Activated T-cell treated with anti-CD3 and anti-CD28 coated beads, Interleukin-2, amount 50 U/mL, for 48 hours (primary cell): ENCODE results near the gene ZBTB5.
"Not testable (repeated sequence)": the region's sequence is repeated elsewhere in the genome, so short reads cannot be mapped to it uniquely, and the experiment has no call there.

Experiments
- DNase-seq, 2 experiments: peaks; one replicate each; pipeline ENCODE4 v3.0.0-alpha.2; 2020

The ZBTB5 gene

DNA sequence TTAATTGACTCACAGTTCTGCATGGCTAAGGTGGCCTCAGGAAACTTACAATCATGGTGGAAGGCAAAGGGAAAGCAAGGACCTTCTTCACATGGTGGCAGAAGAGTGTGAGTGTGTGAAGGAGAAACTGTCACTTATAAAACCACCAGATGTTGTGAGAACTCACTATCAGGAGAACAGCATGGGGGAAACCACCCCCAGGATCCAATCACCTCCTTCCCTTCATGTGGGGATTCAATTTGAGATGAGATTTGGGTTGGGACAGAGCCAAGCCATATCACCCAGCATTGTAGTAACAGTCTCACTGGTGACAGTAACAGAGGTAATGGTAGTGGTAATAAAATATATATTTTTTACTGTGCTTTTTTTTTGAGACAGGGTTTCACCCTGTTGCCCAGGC lies 18.1 kb downstream of the ZBTB5 start:
- DNase-seq = no peak

DNA sequence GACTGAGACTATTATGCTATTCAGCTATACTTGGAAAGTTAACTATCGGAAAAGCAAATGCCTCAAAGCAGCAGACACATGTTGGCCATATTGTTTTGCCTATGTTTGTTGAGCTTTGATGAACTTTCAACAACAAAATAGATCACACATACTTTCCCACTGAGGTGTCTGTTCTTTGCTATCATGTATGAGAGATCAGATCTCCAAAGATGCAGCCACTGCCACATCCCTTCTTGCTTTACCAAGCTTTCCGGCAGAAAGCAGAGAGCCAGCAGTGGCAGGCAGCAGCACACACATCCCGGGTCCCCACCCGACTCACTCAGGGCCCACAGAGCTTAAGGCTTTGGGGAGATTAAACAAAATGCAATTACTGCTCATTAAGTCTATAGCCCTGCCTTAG lies 18.8 kb downstream of the ZBTB5 start:
- no peak for DNase-seq

DNA sequence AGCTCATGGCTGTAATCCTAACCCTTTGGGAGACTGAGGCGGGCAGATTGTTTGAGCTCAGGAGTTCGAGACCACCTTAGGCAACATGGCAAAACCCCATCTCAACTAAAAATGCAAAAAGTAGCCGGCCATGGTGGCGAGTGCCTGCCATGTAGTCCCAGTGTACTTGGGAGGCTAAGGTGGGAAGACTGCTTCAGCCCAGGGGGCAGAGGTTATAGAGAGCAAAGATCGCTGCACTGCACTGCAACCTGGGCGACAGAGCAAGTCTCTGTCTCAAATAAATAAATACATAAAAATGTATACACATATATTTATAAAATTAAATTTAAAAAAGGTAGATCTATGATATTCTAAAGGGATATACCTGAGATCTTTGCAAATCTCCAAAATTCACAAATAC lies 19.4 kb downstream of the ZBTB5 start:
- no peak for DNase-seq

DNA sequence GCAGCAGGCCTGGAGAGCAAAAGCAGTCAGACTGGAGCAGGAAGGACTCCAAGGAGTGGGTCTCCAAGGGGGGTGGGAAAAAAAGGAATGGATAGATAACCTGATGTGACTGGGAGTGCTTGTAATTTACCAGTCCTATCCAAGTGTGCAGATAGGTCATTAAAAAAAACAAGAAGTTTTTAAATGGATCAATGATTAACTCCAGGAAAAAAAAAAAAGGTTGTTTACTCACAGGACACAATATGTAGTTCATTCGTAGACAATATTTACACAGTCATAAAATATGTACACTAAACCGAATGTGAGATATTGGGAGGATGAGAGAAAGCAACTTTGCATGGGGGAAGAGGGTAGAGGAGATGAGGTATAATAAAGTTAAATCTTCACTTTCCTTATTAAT lies 20.4 kb downstream of the ZBTB5 start:
- DNase-seq = no peak

DNA sequence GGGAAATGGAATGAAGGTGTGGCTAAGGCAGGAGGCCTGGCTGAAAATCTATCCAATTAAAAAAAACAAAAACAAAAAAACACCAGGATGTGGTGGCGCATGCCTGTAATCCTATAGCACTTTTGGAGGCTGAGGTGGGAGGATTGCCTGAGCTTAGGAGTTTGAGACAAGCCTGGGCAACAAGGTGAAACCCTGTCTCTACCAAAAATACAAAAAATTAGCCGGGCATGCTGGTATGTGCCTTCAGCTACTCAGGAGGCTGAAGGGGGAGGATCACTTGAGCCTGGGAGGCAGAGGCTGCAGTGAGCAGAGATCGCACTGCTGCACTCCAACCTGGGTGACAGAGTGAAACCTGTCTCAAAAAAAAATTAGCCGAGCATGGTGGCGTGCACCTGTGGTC lies 21.7 kb downstream of the ZBTB5 start:
- no peak for DNase-seq

DNA sequence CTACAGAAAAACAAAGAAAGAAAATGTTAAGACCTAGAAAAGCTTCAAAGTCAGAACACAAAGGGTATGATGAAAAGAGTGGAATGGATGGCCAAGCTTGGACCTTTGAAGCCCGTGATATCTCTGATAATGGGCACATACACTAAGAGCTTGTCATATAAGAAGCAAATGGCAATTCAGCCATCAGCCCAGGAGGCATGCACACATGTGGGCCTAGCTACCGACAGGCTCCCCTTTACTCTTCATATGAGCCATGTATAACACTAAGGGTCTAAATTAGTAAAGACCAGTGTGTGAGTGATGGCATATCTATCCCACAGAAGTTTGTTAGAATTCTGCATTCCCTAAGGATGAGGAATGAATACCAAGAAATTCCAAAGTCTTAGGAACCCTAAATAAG lies 22.7 kb downstream of the ZBTB5 start:
- no peak for DNase-seq

DNA sequence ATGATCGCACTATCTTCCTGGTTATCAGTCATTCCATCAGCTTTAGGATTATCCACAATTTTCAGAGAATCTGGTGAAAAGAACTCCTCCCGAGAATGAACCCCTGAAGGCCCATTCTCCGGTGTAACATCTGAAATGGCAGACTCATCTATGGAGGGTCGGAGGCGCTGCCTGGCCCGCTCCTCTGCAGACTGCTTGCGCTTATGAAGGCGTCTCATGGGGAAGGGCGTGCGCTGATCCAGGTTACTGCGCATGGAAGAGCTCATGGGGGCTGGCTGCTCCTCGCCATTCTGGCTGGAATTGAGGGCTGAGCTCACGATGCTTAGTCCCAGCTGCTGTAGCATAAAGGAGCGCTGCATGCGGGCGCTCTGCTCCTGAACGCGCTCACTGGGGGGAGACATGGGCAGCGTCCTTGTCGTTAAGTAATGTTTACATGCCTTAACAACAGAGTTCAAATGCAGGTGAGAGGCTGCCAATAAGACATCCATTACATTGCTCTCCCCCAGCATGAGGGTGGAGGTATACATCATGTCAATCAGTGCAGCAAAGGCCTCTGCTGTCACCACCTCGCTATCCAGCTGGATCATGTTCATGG lies 23.4 kb downstream of the ZBTB5 start:
- DNase-seq = no peak

DNA sequence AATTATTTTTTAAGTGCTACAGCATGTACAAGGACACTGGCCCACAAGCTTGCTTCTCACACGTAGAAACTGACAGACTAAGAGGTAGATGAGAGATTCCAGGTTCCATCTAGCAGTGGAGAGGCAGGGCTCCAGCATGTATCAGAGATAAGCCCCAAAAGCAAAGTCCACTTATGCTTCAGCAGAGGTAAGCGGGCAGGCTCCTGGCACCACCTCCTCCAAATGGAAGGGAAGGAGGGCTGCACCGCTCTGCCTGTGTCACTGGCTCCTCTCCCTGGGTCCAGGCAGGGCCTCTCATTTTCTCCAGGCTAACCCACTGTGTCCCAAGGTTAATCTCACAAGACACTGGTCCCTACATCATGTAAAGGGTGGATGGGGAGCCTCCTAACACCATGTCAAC lies 26.9 kb downstream of the ZBTB5 start:
- no peak for DNase-seq

DNA sequence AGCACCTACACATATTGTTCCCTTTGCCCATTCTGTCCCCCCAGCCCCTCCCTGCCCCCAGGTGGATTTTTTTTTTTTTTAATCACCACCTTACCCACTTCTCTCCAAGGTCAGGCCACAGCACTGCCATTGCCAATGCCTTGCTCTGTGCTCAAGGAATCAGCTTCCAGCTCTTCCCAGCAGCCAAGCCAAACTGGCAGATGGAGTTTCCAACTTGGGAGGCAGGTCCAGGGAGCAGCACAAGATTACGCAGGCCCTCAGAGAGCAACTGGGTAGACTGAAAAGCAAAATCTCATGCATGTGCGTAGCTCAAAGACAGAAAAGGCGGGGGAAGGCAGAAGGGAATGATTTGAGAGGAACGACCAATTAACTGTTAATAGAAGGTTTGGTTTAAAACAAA lies 27.6 kb downstream of the ZBTB5 start:
- no peak for DNase-seq

DNA sequence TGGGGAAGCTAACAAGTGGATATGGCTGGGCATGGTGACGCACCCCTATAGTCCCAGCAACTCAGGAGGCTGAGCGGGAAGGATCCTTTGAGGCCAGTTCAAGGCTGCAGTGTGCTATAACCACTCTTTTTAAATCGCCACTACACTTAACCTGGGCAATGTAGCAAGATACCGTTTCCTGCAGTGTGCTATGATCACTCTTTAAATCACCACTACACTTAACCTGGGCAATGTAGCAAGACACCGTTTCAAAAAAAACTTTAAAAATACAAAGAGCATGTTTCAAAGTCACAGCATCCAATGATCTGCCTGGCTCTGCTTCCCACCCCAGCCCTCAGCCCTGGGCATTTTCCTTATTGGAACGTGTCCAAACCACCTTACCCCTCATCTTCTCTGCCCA lies 28.2 kb downstream of the ZBTB5 start:
- no peak for DNase-seq

DNA sequence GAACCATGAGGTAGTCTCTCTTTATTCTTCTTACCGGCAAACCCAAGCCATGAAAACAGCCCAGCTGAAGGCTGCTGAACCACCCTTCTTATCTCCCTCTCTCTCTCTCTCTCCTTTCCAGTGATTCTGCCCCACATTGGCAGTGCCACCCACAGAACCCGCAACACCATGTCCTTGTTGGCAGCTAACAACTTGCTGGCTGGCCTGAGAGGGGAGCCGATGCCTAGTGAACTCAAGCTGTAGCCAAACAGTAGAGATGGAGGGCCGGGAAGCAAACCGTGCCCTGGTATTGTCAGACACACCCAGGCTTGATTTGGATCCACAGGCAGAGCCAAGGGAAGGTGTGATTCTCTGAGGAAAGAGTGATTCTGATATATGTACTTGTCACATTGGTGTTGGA lies 28.7 kb downstream of the ZBTB5 start:
- DNase-seq = no peak

DNA sequence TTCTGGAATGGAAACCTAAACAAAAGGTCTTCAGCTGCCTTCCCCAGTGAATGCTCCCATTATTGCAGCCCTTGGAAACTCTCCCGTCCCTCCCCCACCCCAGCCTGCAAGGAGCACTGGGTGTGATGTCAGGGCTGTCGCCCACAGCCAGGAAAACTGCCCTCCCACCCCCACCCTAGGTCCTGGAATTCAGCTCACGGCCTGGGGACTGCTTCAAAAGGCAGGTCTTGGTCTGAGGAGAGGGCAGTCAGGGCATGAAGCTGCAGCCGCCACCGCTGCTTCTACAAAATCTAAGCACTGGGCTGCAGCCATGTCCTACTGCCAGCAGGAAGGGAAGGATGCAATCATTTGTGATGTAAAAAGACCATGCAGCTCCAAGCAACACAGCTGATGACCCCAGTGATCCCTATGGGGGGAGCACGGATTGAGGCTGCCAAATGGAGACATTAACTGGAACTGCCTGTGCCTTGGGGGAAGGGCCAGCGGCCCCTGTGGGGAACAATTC lies 31.3 kb downstream of the ZBTB5 start:
- no peak for DNase-seq

DNA sequence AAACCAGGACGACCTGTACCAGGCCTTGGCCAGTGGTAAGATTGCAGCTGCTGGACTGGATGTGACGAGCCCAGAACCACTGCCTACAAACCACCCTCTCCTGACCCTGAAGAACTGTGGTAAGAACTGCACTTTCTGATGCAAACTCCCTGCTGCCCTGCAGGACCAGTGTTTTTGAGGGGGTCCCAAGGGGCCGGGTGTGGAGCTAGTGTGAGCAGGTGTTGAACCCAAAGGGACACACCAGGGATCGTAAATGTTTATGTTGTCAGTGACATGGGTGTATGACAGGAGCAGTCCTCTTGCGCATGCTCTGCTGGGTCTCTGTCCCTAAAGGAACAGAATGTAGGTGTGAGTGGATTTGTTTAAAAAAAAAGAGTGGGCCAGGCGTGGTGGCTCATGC lies 33.2 kb downstream of the ZBTB5 start:
- DNase-seq = no peak

DNA sequence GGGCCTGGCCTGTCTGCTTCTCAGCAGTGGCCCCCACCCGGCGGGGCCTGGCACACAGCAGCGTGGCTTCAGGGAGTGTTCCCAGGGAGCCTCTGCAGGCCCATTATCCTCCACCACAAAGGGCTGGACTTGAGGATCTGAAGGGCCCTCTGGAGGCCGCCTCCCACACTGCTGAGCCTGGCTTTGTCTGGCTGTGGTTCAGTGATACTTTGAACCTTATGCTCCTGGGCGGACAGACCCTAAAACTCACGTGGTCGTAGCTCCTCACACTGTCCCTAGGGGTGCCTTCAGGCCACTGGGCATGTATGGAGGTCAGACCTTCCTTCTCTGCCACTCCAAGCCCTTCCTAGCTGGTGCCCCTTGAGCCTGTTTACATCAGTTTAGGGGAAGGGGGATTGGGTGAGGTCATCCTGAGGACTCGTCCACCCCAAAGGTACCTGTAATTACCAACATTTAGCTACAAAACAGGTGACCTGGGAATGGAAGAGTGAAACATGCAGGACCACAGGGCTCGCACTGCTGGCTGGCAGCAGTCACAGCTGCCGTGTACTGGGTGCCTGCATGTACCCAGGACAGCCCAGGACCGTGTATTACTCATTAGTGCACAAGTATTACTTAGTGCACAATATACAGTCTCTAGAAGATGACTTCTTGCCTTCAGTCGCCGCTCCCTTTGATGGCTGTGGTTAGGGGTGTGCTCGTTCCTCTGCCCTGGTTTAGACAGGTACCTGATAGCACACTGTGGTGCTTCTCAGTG lies 34.2 kb downstream of the ZBTB5 start:
- no peak for DNase-seq

DNA sequence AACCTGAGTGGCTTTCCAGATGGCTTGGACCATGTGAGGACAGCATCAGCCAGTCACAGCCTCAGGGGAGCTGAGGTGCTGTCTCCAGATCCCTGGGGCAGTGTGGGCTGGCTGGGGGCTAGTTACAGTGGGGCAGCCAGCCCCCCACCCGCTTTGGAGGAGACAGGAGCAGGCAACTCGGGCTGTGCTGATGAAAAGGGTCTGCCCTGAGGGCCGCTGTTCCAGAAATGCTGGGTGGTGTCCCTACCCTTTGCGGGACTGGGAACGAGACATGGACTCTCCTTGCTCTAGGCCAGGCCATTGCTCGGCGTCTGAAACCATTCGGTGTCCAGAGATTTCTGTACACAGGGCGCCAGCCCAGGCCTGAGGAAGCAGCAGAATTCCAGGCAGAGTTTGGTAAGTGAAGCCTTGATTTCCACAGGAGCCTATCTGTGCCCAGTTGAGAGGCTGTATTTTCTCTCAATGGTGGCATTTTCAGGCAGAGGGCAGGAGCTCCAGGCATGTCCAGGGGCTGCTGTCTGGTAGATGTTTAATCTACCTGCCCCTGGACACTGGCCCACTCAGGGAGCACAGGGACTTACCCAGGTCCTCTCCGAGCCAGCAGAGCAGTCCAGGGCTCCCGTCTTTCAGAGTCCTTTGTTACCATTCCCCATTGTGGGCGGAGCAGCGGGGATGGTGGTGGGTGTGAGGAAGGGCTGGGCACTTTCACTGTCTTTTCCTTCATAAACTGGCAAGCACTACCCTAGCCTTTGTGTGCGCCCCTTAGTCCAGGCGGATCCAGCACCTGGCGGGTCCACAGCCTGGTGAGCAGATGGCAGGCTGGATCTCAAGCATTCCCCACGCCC lies 35.6 kb downstream of the ZBTB5 start:
- no peak for DNase-seq

DNA sequence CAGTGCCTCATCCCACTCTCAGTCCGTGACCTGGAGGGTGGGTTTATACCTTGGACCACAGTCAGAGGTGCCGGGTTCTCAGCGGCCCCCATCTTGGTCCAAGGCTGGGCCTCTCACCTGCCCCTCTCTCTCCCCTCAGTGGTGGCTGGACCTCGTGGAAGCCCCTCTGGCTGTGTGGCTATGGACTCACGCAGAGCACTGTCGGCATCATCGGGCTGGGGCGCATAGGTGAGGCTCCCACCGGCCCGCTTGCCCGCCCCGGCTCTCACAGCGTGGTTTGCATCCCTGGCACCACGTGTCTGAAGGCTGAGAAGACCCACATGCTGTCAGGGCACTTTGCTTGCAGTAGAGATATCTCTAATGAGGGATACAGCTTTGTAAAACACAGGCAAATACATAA lies 36.9 kb downstream of the ZBTB5 start:
- DNase-seq = no peak

DNA sequence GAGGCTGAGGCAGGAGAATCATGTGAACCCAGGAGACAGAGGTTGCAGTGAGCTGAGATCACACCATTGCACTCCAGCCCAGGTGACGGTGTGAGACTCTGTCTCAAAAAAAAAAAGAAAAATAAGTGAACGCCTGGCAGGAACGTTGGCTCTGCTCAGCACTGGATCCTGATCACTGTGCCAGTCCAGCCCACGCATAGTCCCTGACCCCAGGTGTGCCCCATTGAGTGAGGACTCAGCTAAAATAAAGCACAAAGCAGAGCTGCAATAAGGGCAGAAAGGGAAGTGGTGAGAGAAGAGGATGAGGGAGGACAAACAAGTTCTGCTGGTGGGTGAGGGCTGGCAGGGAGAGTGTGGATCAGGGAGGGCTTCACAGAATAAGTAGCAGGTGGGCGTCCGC lies 38.4 kb downstream of the ZBTB5 start:
- no peak for DNase-seq

DNA sequence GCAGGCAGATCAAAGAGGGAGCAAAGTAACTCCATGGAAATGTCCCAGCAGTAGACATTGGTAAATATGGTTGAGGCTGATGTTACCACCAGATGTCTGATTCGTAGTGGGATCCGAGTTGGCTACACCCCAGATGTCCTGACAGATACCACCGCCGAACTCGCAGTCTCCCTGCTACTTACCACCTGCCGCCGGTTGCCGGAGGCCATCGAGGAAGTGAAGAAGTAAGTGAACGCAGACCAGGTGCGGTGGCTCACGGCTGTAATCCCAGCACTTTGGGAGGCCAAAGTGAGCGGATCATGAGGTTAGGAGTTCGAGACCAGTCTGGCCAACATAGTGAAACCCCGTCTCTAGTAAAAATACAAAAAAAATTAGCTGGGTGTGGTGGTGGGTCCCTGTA lies 38.8 kb downstream of the ZBTB5 start:
- DNase-seq = not testable (repeated sequence)

DNA sequence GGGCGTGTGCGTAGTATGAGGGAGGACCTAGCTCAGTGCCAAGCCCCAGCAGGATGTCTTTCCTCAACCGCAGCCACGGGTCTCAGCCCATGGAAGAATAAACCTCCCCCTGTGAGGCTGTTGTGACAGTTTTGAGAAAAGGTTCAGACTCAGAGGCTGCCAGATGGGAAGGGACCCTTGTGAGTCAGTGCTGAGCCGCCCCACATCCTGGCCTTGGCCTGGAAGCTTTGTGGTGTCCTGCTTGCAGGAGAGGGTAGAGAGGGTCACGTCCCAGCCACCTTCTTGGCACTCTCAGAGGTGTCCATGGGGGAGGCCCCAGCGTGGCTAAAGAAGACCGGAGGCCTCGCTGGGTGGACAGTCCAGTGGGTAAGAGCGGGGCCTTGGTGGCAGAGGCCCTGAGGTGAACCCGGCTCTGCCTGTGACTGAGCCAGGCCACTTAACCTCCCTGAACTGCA lies 39.9 kb downstream of the ZBTB5 start:
- DNase-seq = no peak

DNA sequence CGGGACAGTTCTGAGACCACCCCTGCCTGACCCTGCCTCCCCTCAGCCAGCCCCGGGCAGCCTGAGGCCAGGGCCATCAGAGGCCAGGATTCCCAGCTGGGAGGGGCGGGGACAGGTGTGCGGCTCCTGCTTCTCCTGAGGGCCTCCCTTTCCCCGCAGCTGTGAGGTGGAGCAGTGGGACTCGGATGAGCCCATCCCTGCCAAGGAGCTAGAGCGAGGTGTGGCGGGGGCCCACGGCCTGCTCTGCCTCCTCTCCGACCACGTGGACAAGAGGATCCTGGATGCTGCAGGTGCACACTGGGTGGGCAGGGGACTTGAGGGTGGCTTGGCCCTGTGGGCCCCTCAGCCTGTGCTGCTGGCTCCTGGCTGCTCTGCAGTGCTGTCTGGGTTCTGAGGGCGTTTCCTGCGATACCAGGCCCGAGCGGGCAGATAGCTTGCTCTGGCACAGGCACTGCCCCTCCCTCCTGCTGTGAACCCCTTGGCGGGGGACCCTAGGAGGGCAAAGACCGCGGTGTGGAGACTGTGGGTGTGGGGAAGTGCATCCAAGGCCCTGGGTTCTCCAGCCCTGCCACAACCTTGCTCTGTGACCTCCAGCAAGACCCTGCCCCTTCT lies 40.5 kb downstream of the ZBTB5 start:
- DNase-seq = no peak

DNA sequence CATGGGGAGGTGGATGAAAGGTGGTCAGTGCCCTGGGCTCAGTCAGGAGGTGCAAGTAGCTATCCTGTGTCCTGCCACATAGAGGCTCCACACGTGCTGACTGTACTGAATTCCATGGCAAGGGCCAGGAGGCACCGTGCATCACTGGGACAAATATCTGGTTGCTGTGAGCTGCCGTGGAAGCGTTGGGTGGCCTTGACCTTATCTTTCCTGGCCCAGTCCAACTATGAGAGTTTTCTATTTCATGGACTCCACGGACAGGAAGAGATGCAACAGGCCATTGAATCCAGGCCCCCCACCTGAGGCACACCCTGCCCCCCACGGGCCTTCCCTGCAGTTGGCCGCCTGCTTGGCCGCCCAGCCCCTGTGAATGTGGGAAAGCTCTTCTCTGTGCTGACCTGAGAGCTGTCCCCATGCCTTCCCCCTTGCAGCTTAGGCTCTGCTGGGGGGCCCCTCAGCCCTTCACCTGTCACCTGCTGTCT lies 41.0 kb downstream of the ZBTB5 start:
- DNase-seq = no peak

DNA sequence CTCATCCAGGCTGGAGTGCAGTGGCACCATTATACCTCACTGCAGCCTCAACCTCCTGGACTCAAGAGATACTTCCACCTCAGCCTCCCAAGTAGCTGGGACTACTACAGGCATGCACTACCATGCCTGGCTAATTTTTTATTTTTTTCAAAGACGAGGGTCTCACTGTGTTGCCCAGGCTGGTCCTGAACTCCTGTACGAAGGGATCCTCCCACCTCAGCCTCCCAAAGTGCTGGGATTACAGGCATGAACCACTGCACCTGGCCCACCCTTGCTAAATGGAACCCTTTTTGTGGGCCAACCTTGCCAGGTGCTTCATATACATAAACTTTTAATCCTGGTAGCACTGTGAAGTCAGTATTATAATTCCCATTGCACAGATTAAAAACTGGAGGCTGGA lies 41.7 kb downstream of the ZBTB5 start:
- no peak for DNase-seq
